Natural killer cell treated with Interleukin-12 subunit alpha and Interleukin-12 subunit beta and Interleukin-15 and Interleukin-18, amount 100 ng/mL, for 72 hours (primary cell): ENCODE results near the gene AMOT. TPM values are rescaled to one million over a fixed set of nuclear protein-coding genes. Genes with fewer than 3 reads are reported as not detected.

Experiments
- ATAC-seq, 2 donors: fragments of 150-1000 bp; cut with Tn5 transposase in 1 of 2; sonication (Bioruptor Pico), chemical (Tn5 transposase) in 1 of 2; 2 replicates each; pipeline ENCODE4 v1.10.0; 2021
- DNase-seq: peaks from one replicate; pipeline ENCODE4 v3.0.0; 2022; ENCODE audit warnings: low spot score
- H3K27ac Mint-ChIP-seq, 2 donors: 1 replicate in 1 of 2; 2 replicates in 1 of 2; pipeline ENCODE4 v1.8.0; 2022; ENCODE audit warnings: mixed read lengths in 2 of 2, mild to moderate bottlenecking in 1 of 2, moderate library complexity in 1 of 2
- H3K27me3 Mint-ChIP-seq, 2 donors: 1 replicate in 1 of 2; 2 replicates in 1 of 2; pipeline ENCODE4 v1.8.0; 2022; ENCODE audit warnings: mixed read lengths in 2 of 2
- H3K36me3 Mint-ChIP-seq: one replicate; pipeline ENCODE4 v1.8.0; 2022; ENCODE audit warnings: mixed read lengths
- H3K4me1 Mint-ChIP-seq, 2 donors: 1 replicate in 1 of 2; 2 replicates in 1 of 2; pipeline ENCODE4 v1.8.0; 2022; ENCODE audit warnings: low read depth in 2 of 2, mixed read lengths in 2 of 2, mild to moderate bottlenecking in 1 of 2
- H3K4me3 Mint-ChIP-seq: one replicate; pipeline ENCODE4 v1.8.0; 2022; ENCODE audit warnings: mixed read lengths
- H3K9me3 Mint-ChIP-seq: 2 replicates; pipeline ENCODE4 v1.8.0; 2022; ENCODE audit warnings: mixed read lengths
- total RNA-seq, 2 donors: library from RNA; stranded (reverse); gene quantifications; one replicate each; pipeline ENCODE4 v1.2.3, GENCODE V29; 2022

AMOT gene
- total RNA-seq, 2 donors from 2014 or later = 0.14 to 1.0 TPM

GRCh38 chrX:112731793-112732192 is 108.8 kb downstream of the AMOT start:
- DNase-seq (no peak), ATAC-seq (no peak)
- Mint-ChIP-seq H3K27me3 (peaks cover 28 to 30% of the 10 kb centered on the region in 2 donors), H3K36me3 (no peaks in the 10 kb centered on the region), H3K4me1 (no peaks in the 10 kb centered on the region), H3K27ac (no peak overlapping the region), H3K9me3 (no peaks in the 10 kb centered on the region), H3K4me3 (no peak overlapping the region)

Other genes starting within 250 kb of the AMOT start
- gene LHFPL1, start 160.9 kb downstream of the AMOT start, total RNA-seq = not detected